Measurements from ENCODE around the gene AEN. TPM values are rescaled to one million over a fixed set of nuclear protein-coding genes. Genes with fewer than 3 reads are reported as not detected.

Gene AEN
- total RNA-seq, 1 experiment from 2014 or later = 183 TPM

GRCh38 chr15:88605189-88606069 lies 15.7 kb upstream of the AEN start (continued):
- TF ChIP-seq EMX1 (CRISPR knock-in tag; IDR thresholded peaks at IDR 0.05) (no peak), ERG (CRISPR knock-in tag; IDR thresholded peaks at IDR 0.05) (no peak), HMGXB4 (CRISPR knock-in tag; IDR thresholded peaks at IDR 0.05) (peak; percentile 61; the same call in 1 of the 2 replicates), MYBL2 (CRISPR knock-in tag; IDR thresholded peaks at IDR 0.05) (peak; percentile 87), E2F4 (CRISPR knock-in tag; IDR thresholded peaks at IDR 0.05; ENCODE audit: borderline replicate concordance, low read depth) (peak; percentile 74; the same call in 1 of the 2 replicates), JUN (CRISPR knock-in tag; IDR thresholded peaks at IDR 0.05) (peak; percentile 95), CDX4 (CRISPR knock-in tag; IDR thresholded peaks at IDR 0.05; ENCODE audit: borderline replicate concordance) (no peak), JAZF1 (CRISPR knock-in tag; IDR thresholded peaks at IDR 0.05) (no peak), ZNF425 (CRISPR knock-in tag; conservative IDR thresholded peaks at IDR 0.05) (no peak), ZNF396 (CRISPR knock-in tag; IDR thresholded peaks at IDR 0.05; ENCODE audit: borderline replicate concordance) (no peak), CREB1 (CRISPR knock-in tag; IDR thresholded peaks at IDR 0.05) (peak; percentile 69; the same call in 1 of the 2 replicates), ATF2 (CRISPR knock-in tag; IDR thresholded peaks at IDR 0.05; ENCODE audit: borderline replicate concordance, low read depth) (peak; percentile 67; the same call in 1 of the 2 replicates), ZNF317 (CRISPR knock-in tag; IDR thresholded peaks at IDR 0.05; ENCODE audit: borderline replicate concordance, low read depth) (peak; percentile 63), ZNF219 (CRISPR knock-in tag; IDR thresholded peaks at IDR 0.05; ENCODE audit: borderline replicate concordance) (peak; percentile 98), MAX (CRISPR knock-in tag; IDR thresholded peaks at IDR 0.05) (peak; percentile 78; the same call in 1 of the 2 replicates), PRRX2 (CRISPR knock-in tag; IDR thresholded peaks at IDR 0.05) (0 out of 2 replicates have a peak, but pooled peaks have one; percentile 26), FOXK1 (CRISPR knock-in tag; IDR thresholded peaks at IDR 0.05) (peak; percentile 94), ELF4 (CRISPR knock-in tag; IDR thresholded peaks at IDR 0.05; ENCODE audit: low read depth) (peak; percentile 88; the same call in 1 of the 2 replicates), ZSCAN18 (CRISPR knock-in tag; IDR thresholded peaks at IDR 0.05) (no peak), FOXP1 (CRISPR knock-in tag; IDR thresholded peaks at IDR 0.05; ENCODE audit: borderline replicate concordance) (peak; percentile 97), NR2C2 (CRISPR knock-in tag; IDR thresholded peaks at IDR 0.05) (no peak), ATF6 (CRISPR knock-in tag; IDR thresholded peaks at IDR 0.05) (peak; percentile 76; the same call in 1 of the 2 replicates), MLX (CRISPR knock-in tag; IDR thresholded peaks at IDR 0.05) (peak; percentile 67; the same call in 1 of the 2 replicates), TP53 (CRISPR knock-in tag; IDR thresholded peaks at IDR 0.05) (peak; percentile 90; the same call in 1 of the 2 replicates)
